Islet precursor cell (in vitro differentiated cells): ENCODE measurements around the gene TLR6.
"Not testable (repeated sequence)": the region's sequence is repeated elsewhere in the genome, so short reads cannot be mapped to it uniquely, and the experiment has no call there.

Experiments used
- DNase-seq: peaks from one replicate; pipeline ENCODE4 v3.0.0-alpha.2; 2018

TLR6 gene

GRCh38 chr4:38821739-38822138 lies 34.9 kb downstream of the TLR6 start:
- no peak for DNase-seq

- DNase-seq = no peak
These were observed 36.1 kb downstream of the TLR6 start for GRCh38 chr4:38820329-38821061.

- no peak for DNase-seq
These were observed 37.0 kb downstream of the TLR6 start for GRCh38 chr4:38819569-38819968.

GRCh38 chr4:38818441-38818976 lies 38.1 kb downstream of the TLR6 start:
- DNase-seq = peak; percentile 91

GRCh38 chr4:38815885-38816782 lies 40.5 kb downstream of the TLR6 start:
- DNase-seq = no peak

GRCh38 chr4:38814386-38814785 lies 42.2 kb downstream of the TLR6 start:
- no peak for DNase-seq

GRCh38 chr4:38811297-38811696 lies 45.3 kb downstream of the TLR6 start:
- no peak for DNase-seq

GRCh38 chr4:38807462-38807861 lies 49.2 kb downstream of the TLR6 start:
- DNase-seq = not testable (repeated sequence)

GRCh38 chr4:38806251-38806650 lies 50.4 kb downstream of the TLR6 start:
- not testable (repeated sequence) for DNase-seq

GRCh38 chr4:38805530-38806145 lies 51.0 kb downstream of the TLR6 start:
- DNase-seq = no peak

- DNase-seq = no peak
These were observed 51.8 kb downstream of the TLR6 start, which contains the start of gene TLR1 for GRCh38 chr4:38804654-38805295. TSS of gene TLR1 (minus strand) at chr4:38804791. CDS start at chr4:38798831, 5,960 bp downstream.

GRCh38 chr4:38803833-38804653 lies 52.6 kb downstream of the TLR6 start:
- DNase-seq = no peak

GRCh38 chr4:38802561-38803355 lies 53.9 kb downstream of the TLR6 start:
- no peak for DNase-seq

- no peak for DNase-seq
These were observed 55.6 kb downstream of the TLR6 start for GRCh38 chr4:38800961-38801450.

- DNase-seq = no peak
These were observed 56.3 kb downstream of the TLR6 start for GRCh38 chr4:38800366-38800765.

- no peak for DNase-seq
These were observed 61.5 kb downstream of the TLR6 start for GRCh38 chr4:38795087-38795486.

- no peak for DNase-seq
These were observed 62.6 kb downstream of the TLR6 start for GRCh38 chr4:38794051-38794450.

- DNase-seq = no peak
These were observed 65.6 kb downstream of the TLR6 start for GRCh38 chr4:38791010-38791409.

GRCh38 chr4:38788317-38788716 lies 68.3 kb downstream of the TLR6 start:
- no peak for DNase-seq

- DNase-seq = no peak
These were observed 68.9 kb downstream of the TLR6 start for GRCh38 chr4:38787693-38788092.

- DNase-seq = no peak
These were observed 70.7 kb downstream of the TLR6 start for GRCh38 chr4:38785901-38786402.
